HepG2 (cell line): ENCODE results near the gene ATP9B. TPM values are rescaled to one million over a fixed set of nuclear protein-coding genes. Genes with fewer than 3 reads are reported as not detected.

Experiments used
- ATAC-seq: fragments of 200-7000 bp; cut with Tn5 transposase; 3 replicates; pipeline ENCODE4 v1.9.1; 2020; ENCODE audit warnings: mild to moderate bottlenecking, moderate library complexity
- BruUV-seq: library from RNA; stranded (reverse); fragments of 400-500 nt; replicated peaks from 2 replicates; lab custom pipeline; 2021; lab: Mats Ljungman, UMichigan
- CTCF ChIA-PET: fragments of 300-600 bp; formaldehyde crosslinking; extraction: SDS; loops from one replicate; lab custom pipeline; 2021; ENCODE audit warnings: low total read pairs, inconsistent platforms, low intra/inter-chr PET ratio; lab: Yijun Ruan, JAX
- POLR2A ChIA-PET: fragments of 350-600 bp; sonication (Branson Sonifier 250); formaldehyde crosslinking; loops from one replicate; lab custom pipeline; 2020; ENCODE audit warnings: antibody characterized with exemption, inconsistent platforms; lab: Yijun Ruan, JAX
- DNase-seq: peaks from one replicate; pipeline ENCODE4 v3.0.0-alpha.2; 2015; ENCODE audit warnings: low spot score
- FAIRE-seq: peaks from 3 replicates; lab custom pipeline; 2011; peaks lifted over from hg19 to GRCh38; lab: Jason Lieb, UNC
- H2AFZ ChIP-seq: one replicate; pipeline ENCODE4 v1.6.1; 2011; ENCODE audit warnings: low read length, inconsistent platforms
- H3K27ac ChIP-seq: fragments of 300-600 bp; 3 replicates; pipeline ENCODE4 v1.8.0; 2011; ENCODE audit warnings: mixed run types, mild to moderate bottlenecking, mixed read lengths, low read length, inconsistent platforms; ENCODE audit not compliant: insufficient read depth; ENCODE audit errors: extremely low read length
- H3K27me3 ChIP-seq, 2 experiments: fragments of 200-600 bp in 1 of 2; 2 replicates in 1 of 2; 3 replicates in 1 of 2; pipeline versions ENCODE4 v1.6.0 to v1.8.0; 2011; ENCODE audit warnings: low read length in 2 of 2, mild to moderate bottlenecking in 2 of 2, moderate library complexity in 2 of 2, inconsistent platforms in 1 of 2; ENCODE audit not compliant: insufficient read depth in 2 of 2, control insufficient read depth in 1 of 2
- H3K36me3 ChIP-seq, 2 experiments: fragments of 200-600 bp in 1 of 2; replicated peaks in 1 of 2; 2 replicates in 1 of 2; 3 replicates in 1 of 2; pipeline versions ENCODE4 v1.5.1 to v1.8.0; 2011; ENCODE audit warnings: low read length in 2 of 2, inconsistent platforms in 1 of 2; ENCODE audit not compliant: insufficient read depth in 2 of 2, control insufficient read depth in 1 of 2
- H3K4me1 ChIP-seq: 2 replicates; pipeline ENCODE4 v1.5.1; 2012; ENCODE audit warnings: low read length, inconsistent platforms; ENCODE audit not compliant: insufficient read depth
- H3K4me2 ChIP-seq: 2 replicates; pipeline ENCODE4 v1.6.0; 2011; ENCODE audit warnings: low read depth, low read length, inconsistent platforms
- H3K4me3 ChIP-seq, 3 experiments: fragments of 200-600 bp in 1 of 3; sonication (generic), shearing (Covaris generic) in 1 of 3; replicated peaks in 1 of 3; 2 replicates each; pipeline ENCODE4 v1.5.1; 2011 to 2016; ENCODE audit warnings: low read length in 3 of 3, inconsistent platforms in 2 of 3, low read depth in 2 of 3, mild to moderate bottlenecking in 2 of 3, control low read depth in 1 of 3, mixed read lengths in 1 of 3; ENCODE audit not compliant: insufficient read depth in 1 of 3
- H3K79me2 ChIP-seq: one replicate; pipeline ENCODE4 v1.6.1; 2011; ENCODE audit warnings: low read length, inconsistent platforms; ENCODE audit not compliant: insufficient read depth
- H3K9ac ChIP-seq: 2 replicates; pipeline ENCODE4 v1.6.0; 2011; ENCODE audit warnings: mild to moderate bottlenecking, low read depth, low read length, inconsistent platforms; ENCODE audit not compliant: insufficient read depth
- H3K9me3 ChIP-seq: 2 replicates; pipeline ENCODE4 v1.5.1; 2012; ENCODE audit warnings: mild to moderate bottlenecking, low read length
- H4K20me1 ChIP-seq: 2 replicates; pipeline ENCODE4 v1.6.0; 2011; ENCODE audit warnings: inconsistent platforms, mild to moderate bottlenecking, low read length, moderate library complexity; ENCODE audit not compliant: insufficient read depth
- ATF7-NPFF ChIP-seq: sonication (generic); formaldehyde crosslinking; IDR thresholded peaks from 2 replicates; pipeline ENCODE4 v1.8.1; 2023; ENCODE audit warnings: mild to moderate bottlenecking, low read depth, missing genetic modification reagents, moderate library complexity
- EZH2 ChIP-seq: conservative IDR thresholded peaks from 2 replicates; pipeline ENCODE4 v1.6.1; 2012; ENCODE audit warnings: mild to moderate bottlenecking, low read depth, low read length, moderate library complexity
- YEATS4 ChIP-seq: sonication (generic); formaldehyde crosslinking; IDR thresholded peaks from 2 replicates; pipeline ENCODE4 v1.4.0; 2020; ENCODE audit warnings: missing genetic modification reagents, borderline replicate concordance
- ZNF570 ChIP-seq: sonication (generic); formaldehyde crosslinking; IDR thresholded peaks from 2 replicates; pipeline ENCODE4 v1.4.0; 2020; ENCODE audit warnings: mild to moderate bottlenecking, missing genetic modification reagents, borderline replicate concordance
- WGBS: methylation state at CpG from one replicate; pipeline ENCODE4 v1.1.6; 2017; ENCODE audit warnings: low lambda C conversion rate; 5-methylcytosine and 5-hydroxymethylcytosine counted together
- in situ Hi-C: cut with HindIII; loops from 2 replicates; pipeline ENCODE4 v1.10.0; 2017; ENCODE audit warnings: low pct_unique_long_range_greater_than_20kb; ENCODE audit not compliant: extremely low pct_ligation_motif_present
- intact Hi-C: fragments of 100-400 bp; cut with micrococcal nuclease; formaldehyde crosslinking; loops from one replicate; pipeline ENCODE4 v1.10.0; 2022; ENCODE audit not compliant: unreplicated experiment
- polyA plus RNA-seq, 8 experiments: library from polyadenylated mRNA; depleted of rRNA in 3 of 8; stranded (reverse) in 7 of 8; unstranded in 1 of 8; fragments of >200 nt; fragmentation: Illumina TruSeq in 4 of 8; extraction: Trizol in 4 of 8; gene quantifications; 2 replicates each; pipeline versions ENCODE4 v1.2.1 to v1.2.3, GENCODE V29; 2011 to 2016; ENCODE audit warnings: low read depth in 4 of 8, missing spikeins in 1 of 8, mixed read lengths in 1 of 8; ENCODE audit not compliant: insufficient read depth in 1 of 8
- total RNA-seq, 5 experiments: library from RNA; depleted of rRNA; stranded (reverse); fragments of >200 nt; fragmentation: Illumina TruSeq; extraction: Trizol; gene quantifications; 2 replicates each; pipeline ENCODE4 v1.2.3, GENCODE V29; 2016; ENCODE audit warnings: low read depth in 1 of 5
- TF ChIP-seq, protein P1 (sequence below): sonication (generic); formaldehyde crosslinking; IDR thresholded peaks from 2 replicates; pipeline ENCODE4 v1.5.0; 2020; ENCODE audit warnings: mild to moderate bottlenecking, missing genetic modification reagents, moderate library complexity
- TF ChIP-seq, protein P2 (sequence below): sonication (generic); formaldehyde crosslinking; IDR thresholded peaks from 2 replicates; pipeline ENCODE4 v1.4.0; 2020; ENCODE audit warnings: missing genetic modification reagents

Gene ATP9B
- total and polyA plus RNA-seq, 2 of the 13 experiments (the other 11 are each of a cell fraction or from before 2014, with no cell fraction given) = 10.8 to 11.3 TPM

GRCh38 chr18:79396431-79397246 lies 327.4 kb downstream of the ATP9B start:
- H3K9me3 ChIP-seq = no peaks in the 10 kb centered on the region
- peaks cover 16 to 68% of the 10 kb centered on the region in 2 experiments for H3K27me3 ChIP-seq
- peak; percentile 15; the same call in 2 of the 3 replicates for ATAC-seq
- DNase-seq = no peak
- H3K36me3 ChIP-seq = no peaks in the 10 kb centered on the region
- in situ Hi-C loops (no loop called here), intact Hi-C loops (no loop called here)
- no TSS peak for BruUV-seq
- no peak overlapping the region for H3K4me2 ChIP-seq
- no peak for FAIRE-seq
- ChIA-PET POLR2A (no interaction called here), CTCF (no interaction called here)
- 10% methylated on average over 12 of the region's 68 CpGs for WGBS
- no peak overlapping the region for H2AFZ ChIP-seq
- no peaks in the 10 kb centered on the region for H3K79me2 ChIP-seq
- no peak overlapping the region for H3K27ac ChIP-seq
- peaks cover 5% of the 10 kb centered on the region for H4K20me1 ChIP-seq
- no peak overlapping the region for H3K9ac ChIP-seq
- no peaks in the 10 kb centered on the region for H3K4me1 ChIP-seq
- TF ChIP-seq YEATS4 (CRISPR knock-in tag) (no peak), ATF7-NPFF (CRISPR knock-in tag) (no peak), ZNF570 (no peak), EZH2 (peak; percentile 88)
- TF ChIP-seq, protein P1, sequence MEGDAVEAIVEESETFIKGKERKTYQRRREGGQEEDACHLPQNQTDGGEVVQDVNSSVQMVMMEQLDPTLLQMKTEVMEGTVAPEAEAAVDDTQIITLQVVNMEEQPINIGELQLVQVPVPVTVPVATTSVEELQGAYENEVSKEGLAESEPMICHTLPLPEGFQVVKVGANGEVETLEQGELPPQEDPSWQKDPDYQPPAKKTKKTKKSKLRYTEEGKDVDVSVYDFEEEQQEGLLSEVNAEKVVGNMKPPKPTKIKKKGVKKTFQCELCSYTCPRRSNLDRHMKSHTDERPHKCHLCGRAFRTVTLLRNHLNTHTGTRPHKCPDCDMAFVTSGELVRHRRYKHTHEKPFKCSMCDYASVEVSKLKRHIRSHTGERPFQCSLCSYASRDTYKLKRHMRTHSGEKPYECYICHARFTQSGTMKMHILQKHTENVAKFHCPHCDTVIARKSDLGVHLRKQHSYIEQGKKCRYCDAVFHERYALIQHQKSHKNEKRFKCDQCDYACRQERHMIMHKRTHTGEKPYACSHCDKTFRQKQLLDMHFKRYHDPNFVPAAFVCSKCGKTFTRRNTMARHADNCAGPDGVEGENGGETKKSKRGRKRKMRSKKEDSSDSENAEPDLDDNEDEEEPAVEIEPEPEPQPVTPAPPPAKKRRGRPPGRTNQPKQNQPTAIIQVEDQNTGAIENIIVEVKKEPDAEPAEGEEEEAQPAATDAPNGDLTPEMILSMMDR (CRISPR knock-in tag) = peak; percentile 37
- TF ChIP-seq, protein P2, sequence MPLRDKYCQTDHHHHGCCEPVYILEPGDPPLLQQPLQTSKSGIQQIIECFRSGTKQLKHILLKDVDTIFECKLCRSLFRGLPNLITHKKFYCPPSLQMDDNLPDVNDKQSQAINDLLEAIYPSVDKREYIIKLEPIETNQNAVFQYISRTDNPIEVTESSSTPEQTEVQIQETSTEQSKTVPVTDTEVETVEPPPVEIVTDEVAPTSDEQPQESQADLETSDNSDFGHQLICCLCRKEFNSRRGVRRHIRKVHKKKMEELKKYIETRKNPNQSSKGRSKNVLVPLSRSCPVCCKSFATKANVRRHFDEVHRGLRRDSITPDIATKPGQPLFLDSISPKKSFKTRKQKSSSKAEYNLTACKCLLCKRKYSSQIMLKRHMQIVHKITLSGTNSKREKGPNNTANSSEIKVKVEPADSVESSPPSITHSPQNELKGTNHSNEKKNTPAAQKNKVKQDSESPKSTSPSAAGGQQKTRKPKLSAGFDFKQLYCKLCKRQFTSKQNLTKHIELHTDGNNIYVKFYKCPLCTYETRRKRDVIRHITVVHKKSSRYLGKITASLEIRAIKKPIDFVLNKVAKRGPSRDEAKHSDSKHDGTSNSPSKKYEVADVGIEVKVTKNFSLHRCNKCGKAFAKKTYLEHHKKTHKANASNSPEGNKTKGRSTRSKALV (CRISPR knock-in tag) = peak; percentile 92
- no peak overlapping the region for H3K4me3 ChIP-seq
